HFFc6 (cell line): ENCODE measurements around the gene SEC63. TPM values are rescaled to one million over a fixed set of nuclear protein-coding genes. Genes with fewer than 3 reads are reported as not detected.

Experiments used
- DNase-seq: peaks from one replicate; pipeline ENCODE4 v3.0.0-alpha.2; 2018
- H3K27ac Mint-ChIP-seq: 2 replicates; pipeline ENCODE4 v1.8.0; 2020; ENCODE audit warnings: mild to moderate bottlenecking, mixed read lengths
- H3K27me3 Mint-ChIP-seq: 2 replicates; pipeline ENCODE4 v1.8.0; 2021; ENCODE audit warnings: mild to moderate bottlenecking, moderate library complexity, mixed read lengths; ENCODE audit not compliant: insufficient read depth
- H3K36me3 Mint-ChIP-seq: 2 replicates; pipeline ENCODE4 v1.8.0; 2021; ENCODE audit warnings: low read depth, mixed read lengths
- H3K4me1 Mint-ChIP-seq: 2 replicates; pipeline ENCODE4 v1.8.0; 2020; ENCODE audit warnings: low read depth, mixed read lengths
- H3K4me3 Mint-ChIP-seq: 2 replicates; pipeline ENCODE4 v1.8.0; 2020; ENCODE audit warnings: mild to moderate bottlenecking, moderate library complexity, mixed read lengths
- H3K9me3 Mint-ChIP-seq: 2 replicates; pipeline ENCODE4 v1.8.0; 2020; ENCODE audit warnings: mild to moderate bottlenecking, mixed read lengths
- CTCF ChIP-seq: fragments of 200-600 bp; sonication (generic); IDR thresholded peaks from 2 replicates; pipeline ENCODE4 v1.5.0; 2021; ENCODE audit warnings: antibody characterized with exemption, mild to moderate bottlenecking
- total RNA-seq, 6 experiments: library from RNA; stranded (reverse); fragmentation: NEBNext Ultra II Directional; extraction: Animal tissue kit (Norgen Biotek cat#: 25700); gene quantifications; 2 replicates in 1 of 6; 3 replicates in 5 of 6; pipeline ENCODE4 v1.2.3, GENCODE V29; 2021

SEC63 gene
- total RNA-seq, 6 experiments from 2014 or later = 99.2 to 114 (median 106) TPM

GRCh38 chr6:107820338-107821261 is 137.4 kb downstream of the SEC63 start:
- H3K36me3 Mint-ChIP-seq = no peaks in the 10 kb centered on the region
- H3K4me1 Mint-ChIP-seq = peaks cover 12% of the 10 kb centered on the region
- H3K27me3 Mint-ChIP-seq = peaks cover 26% of the 10 kb centered on the region
- H3K4me3 Mint-ChIP-seq = peak overlapping the region; percentile 76
- no peak for TF ChIP-seq CTCF
- H3K27ac Mint-ChIP-seq = no peak overlapping the region
- no peak for DNase-seq
- H3K9me3 Mint-ChIP-seq = no peaks in the 10 kb centered on the region

GRCh38 chr6:107819964-107820337 is 138.1 kb downstream of the SEC63 start:
- Mint-ChIP-seq H3K27ac (no peak overlapping the region), H3K9me3 (no peaks in the 10 kb centered on the region), H3K4me1 (peaks cover 12% of the 10 kb centered on the region), H3K36me3 (no peaks in the 10 kb centered on the region), H3K4me3 (peak overlapping the region; percentile 76; the same call in 1 of the 2 replicates), H3K27me3 (peaks cover 27% of the 10 kb centered on the region)
- TF ChIP-seq CTCF = no peak
- DNase-seq = no peak

GRCh38 chr6:107819217-107819616 is 138.8 kb downstream of the SEC63 start:
- H3K9me3 Mint-ChIP-seq = no peaks in the 10 kb centered on the region
- no peak for DNase-seq
- H3K27me3 Mint-ChIP-seq = peaks cover 27% of the 10 kb centered on the region
- TF ChIP-seq CTCF = no peak
- no peak overlapping the region for H3K27ac Mint-ChIP-seq
- H3K4me3 Mint-ChIP-seq = no peak overlapping the region
- peaks cover 12% of the 10 kb centered on the region for H3K4me1 Mint-ChIP-seq
- H3K36me3 Mint-ChIP-seq = no peaks in the 10 kb centered on the region

- Mint-ChIP-seq H3K27ac (no peak overlapping the region), H3K27me3 (peaks cover 26% of the 10 kb centered on the region), H3K36me3 (no peaks in the 10 kb centered on the region), H3K9me3 (no peaks in the 10 kb centered on the region), H3K4me3 (no peak overlapping the region), H3K4me1 (peaks cover 12% of the 10 kb centered on the region)
- DNase-seq = no peak
- TF ChIP-seq CTCF = no peak
Measured at GRCh38 chr6:107818272-107818671, 139.7 kb downstream of the SEC63 start.

GRCh38 chr6:107817784-107818183 is 140.2 kb downstream of the SEC63 start:
- DNase-seq = no peak
- no peak for TF ChIP-seq CTCF
- H3K36me3 Mint-ChIP-seq = no peaks in the 10 kb centered on the region
- no peak overlapping the region for H3K27ac Mint-ChIP-seq
- no peak overlapping the region for H3K4me3 Mint-ChIP-seq
- H3K9me3 Mint-ChIP-seq = no peaks in the 10 kb centered on the region
- H3K27me3 Mint-ChIP-seq = peaks cover 25% of the 10 kb centered on the region
- H3K4me1 Mint-ChIP-seq = peaks cover 12% of the 10 kb centered on the region

Other genes with a start within 250 kb of the SEC63 start
- not detected for gene SCML4, start 133.9 kb downstream of the SEC63 start, total RNA-seq
- 10 to 100 TPM; 42.8 to 52.6 (median 48.7) TPM for gene OSTM1, start 116.5 kb upstream of the SEC63 start, total RNA-seq
- not detected for gene NR2E1, start 207.8 kb upstream of the SEC63 start, total RNA-seq